GM12872 (cell line): ENCODE data around the gene LMBR1.

Source experiments
- CTCF ChIP-seq: IDR thresholded peaks from 3 replicates; pipeline ENCODE4 v1.5.1; 2011; ENCODE audit warnings: low read depth, mild to moderate bottlenecking, low read length, moderate library complexity; ENCODE audit not compliant: insufficient read depth

LMBR1 gene, protein sequence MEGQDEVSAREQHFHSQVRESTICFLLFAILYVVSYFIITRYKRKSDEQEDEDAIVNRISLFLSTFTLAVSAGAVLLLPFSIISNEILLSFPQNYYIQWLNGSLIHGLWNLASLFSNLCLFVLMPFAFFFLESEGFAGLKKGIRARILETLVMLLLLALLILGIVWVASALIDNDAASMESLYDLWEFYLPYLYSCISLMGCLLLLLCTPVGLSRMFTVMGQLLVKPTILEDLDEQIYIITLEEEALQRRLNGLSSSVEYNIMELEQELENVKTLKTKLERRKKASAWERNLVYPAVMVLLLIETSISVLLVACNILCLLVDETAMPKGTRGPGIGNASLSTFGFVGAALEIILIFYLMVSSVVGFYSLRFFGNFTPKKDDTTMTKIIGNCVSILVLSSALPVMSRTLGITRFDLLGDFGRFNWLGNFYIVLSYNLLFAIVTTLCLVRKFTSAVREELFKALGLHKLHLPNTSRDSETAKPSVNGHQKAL

GRCh38 chr7:156892821-156893706 lies at the start of gene LMBR1:
TSS of gene LMBR1 (minus strand) at chr7:156893183. CDS start at chr7:156892993, 190 bp downstream.
- peak; percentile 63 for TF ChIP-seq CTCF

- no peak for TF ChIP-seq CTCF
These were observed 49.7 kb upstream of the LMBR1 start for GRCh38 chr7:156942708-156943090.

DNA sequence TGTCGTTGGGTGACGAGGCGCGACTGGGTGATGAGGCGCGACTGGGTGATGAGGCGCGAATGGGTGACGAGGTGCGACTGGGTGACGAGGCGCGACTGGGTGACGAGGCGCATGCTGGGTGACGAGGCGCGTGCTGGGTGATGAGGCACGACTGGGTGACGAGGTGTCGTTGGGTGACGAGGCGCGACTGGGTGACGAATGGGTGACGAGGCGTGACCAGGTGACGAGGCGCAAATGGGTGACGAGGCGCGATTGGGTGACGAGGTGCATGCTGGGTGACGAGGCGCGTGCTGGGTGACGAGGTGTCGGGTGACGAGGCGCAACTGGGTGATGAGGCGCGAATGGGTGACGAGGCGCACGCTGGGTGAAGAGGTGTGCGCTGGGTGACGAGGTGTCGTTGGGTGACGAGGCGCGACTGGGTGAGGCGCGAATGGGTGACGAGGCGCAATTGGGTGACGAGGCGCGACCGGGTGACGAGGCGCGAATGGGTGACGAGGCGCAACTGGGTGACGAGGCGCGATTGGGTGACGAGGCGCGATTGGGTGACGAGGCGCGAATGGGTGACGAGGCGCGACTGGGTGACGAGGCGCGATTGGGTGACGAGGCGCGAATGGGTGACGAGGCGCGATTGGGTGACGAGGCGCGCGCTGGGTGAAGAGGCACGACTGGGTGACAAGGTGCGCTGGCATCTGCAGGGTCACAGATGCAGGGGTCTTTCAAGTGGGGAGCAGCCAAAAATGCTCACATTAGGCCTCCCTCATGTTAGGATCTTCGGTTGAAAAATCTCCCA lies 48.6 kb upstream of the LMBR1 start:
- no peak for TF ChIP-seq CTCF

GRCh38 chr7:156940421-156941122 lies 47.6 kb upstream of the LMBR1 start:
- no peak for TF ChIP-seq CTCF

- TF ChIP-seq CTCF, result no peak
These were observed 42.3 kb upstream of the LMBR1 start for GRCh38 chr7:156935250-156935649.

DNA sequence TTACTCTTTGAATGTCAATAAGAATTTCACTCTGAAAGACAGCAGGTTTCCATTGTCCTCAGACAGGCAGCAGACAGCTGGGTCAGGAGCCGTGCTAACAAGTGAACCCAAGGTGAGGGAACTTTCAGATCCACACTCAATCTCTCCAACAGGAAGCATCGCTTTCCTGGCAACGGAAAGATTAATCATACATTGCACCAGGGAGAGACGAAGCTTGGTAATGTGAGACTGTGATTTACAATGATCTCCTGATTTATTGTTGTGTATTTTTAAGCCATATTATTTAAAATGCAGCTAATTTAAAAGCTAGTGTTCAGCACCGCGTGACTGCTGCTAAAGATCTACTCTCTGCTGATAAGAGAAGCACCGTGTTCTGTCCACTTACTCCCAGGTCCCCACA lies 39.0 kb upstream of the LMBR1 start:
- TF ChIP-seq CTCF, result no peak
